GM12878 (cell line): ENCODE measurements around the gene CYBB.

Experiments
- EGR1 ChIP-seq, 2 experiments: IDR thresholded peaks; 1 replicate in 1 of 2; 2 replicates in 1 of 2; pipeline ENCODE4 v1.6.1; 2011 to 2012; ENCODE audit warnings: low read depth in 2 of 2, low read length in 2 of 2, borderline replicate concordance in 1 of 2, mild to moderate bottlenecking in 1 of 2, moderate library complexity in 1 of 2
- FOS ChIP-seq: IDR thresholded peaks from 3 replicates; pipeline ENCODE4 v1.6.1; 2011; ENCODE audit warnings: borderline replicate concordance; ENCODE audit not compliant: insufficient read length; ENCODE audit errors: extremely low read depth
- LARP7 ChIP-seq: fragments of 450-650 bp; IDR thresholded peaks from 2 replicates; pipeline ENCODE4 v1.6.1; 2017; ENCODE audit warnings: mild to moderate bottlenecking
- MTA3 ChIP-seq: IDR thresholded peaks from 2 replicates; pipeline ENCODE4 v1.6.1; 2012; ENCODE audit warnings: low read length, inconsistent platforms, borderline replicate concordance
- RFX5 ChIP-seq: IDR thresholded peaks from 2 replicates; pipeline ENCODE4 v1.6.1; 2011; ENCODE audit warnings: low read depth, low read length, improper control_type of control experiment
- ZZZ3 ChIP-seq: IDR thresholded peaks from 2 replicates; pipeline ENCODE4 v1.6.1; 2011; ENCODE audit warnings: low read depth; ENCODE audit not compliant: control insufficient read depth, insufficient read length
- TF ChIP-seq, protein P1 (sequence below): IDR thresholded peaks from 2 replicates; pipeline ENCODE4 v1.6.1; 2012; ENCODE audit warnings: low read depth, low read length, improper control_type of control experiment
- TF ChIP-seq, protein P2 (sequence below), 3 experiments: IDR thresholded peaks in 2 of 3; conservative IDR thresholded peaks in 1 of 3; 2 replicates each; pipeline ENCODE4 v1.5.1; 2011; ENCODE audit warnings: low read depth in 3 of 3, low read length in 3 of 3, mild to moderate bottlenecking in 3 of 3, control low read depth in 2 of 3, moderate library complexity in 2 of 3, inconsistent platforms in 1 of 3, mixed read lengths in 1 of 3; ENCODE audit not compliant: control insufficient read depth in 2 of 3, insufficient read depth in 1 of 3; ENCODE audit errors: extremely low read depth in 1 of 3

DNA sequence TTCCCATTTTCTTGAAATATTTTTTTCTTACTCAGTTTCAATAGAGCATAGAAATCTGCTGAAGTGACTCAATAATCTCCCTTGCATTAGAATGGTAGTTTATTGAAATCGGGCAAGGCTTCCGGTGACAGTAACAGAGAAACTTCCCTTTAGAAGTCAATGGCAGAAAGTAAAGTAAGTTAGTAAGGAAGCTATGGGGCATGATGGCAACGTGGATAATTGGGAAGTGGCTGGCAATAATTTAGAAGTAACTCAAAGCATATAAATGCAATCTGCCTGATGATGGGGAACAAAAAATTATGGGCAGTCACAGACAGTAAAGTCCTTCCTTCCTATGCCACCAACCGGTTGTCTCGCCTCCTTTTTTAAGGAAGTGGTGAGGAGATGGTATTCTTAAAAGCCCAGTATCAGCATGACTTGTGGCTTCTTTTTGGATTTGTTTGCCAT lies 7.6 kb downstream of the CYBB start:
- TF ChIP-seq, protein P1, sequence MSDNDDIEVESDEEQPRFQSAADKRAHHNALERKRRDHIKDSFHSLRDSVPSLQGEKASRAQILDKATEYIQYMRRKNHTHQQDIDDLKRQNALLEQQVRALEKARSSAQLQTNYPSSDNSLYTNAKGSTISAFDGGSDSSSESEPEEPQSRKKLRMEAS: no peak
- TF ChIP-seq, protein P2, sequence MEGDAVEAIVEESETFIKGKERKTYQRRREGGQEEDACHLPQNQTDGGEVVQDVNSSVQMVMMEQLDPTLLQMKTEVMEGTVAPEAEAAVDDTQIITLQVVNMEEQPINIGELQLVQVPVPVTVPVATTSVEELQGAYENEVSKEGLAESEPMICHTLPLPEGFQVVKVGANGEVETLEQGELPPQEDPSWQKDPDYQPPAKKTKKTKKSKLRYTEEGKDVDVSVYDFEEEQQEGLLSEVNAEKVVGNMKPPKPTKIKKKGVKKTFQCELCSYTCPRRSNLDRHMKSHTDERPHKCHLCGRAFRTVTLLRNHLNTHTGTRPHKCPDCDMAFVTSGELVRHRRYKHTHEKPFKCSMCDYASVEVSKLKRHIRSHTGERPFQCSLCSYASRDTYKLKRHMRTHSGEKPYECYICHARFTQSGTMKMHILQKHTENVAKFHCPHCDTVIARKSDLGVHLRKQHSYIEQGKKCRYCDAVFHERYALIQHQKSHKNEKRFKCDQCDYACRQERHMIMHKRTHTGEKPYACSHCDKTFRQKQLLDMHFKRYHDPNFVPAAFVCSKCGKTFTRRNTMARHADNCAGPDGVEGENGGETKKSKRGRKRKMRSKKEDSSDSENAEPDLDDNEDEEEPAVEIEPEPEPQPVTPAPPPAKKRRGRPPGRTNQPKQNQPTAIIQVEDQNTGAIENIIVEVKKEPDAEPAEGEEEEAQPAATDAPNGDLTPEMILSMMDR (IDR thresholded peaks at IDR 0.05 in 2 of 3, conservative IDR thresholded peaks at IDR 0.05 in 1 of 3; ENCODE audit: control insufficient read depth in 2 of 3, extremely low read depth in 1 of 3, insufficient read depth in 1 of 3, low read depth in 3 of 3, low read length in 3 of 3): no peak
- TF ChIP-seq MTA3: no peak
- TF ChIP-seq EGR1 (IDR thresholded peaks at IDR 0.05; ENCODE audit: borderline replicate concordance in 1 of 2, low read depth in 2 of 2, low read length in 2 of 2): no peak
- no peak for TF ChIP-seq LARP7
- TF ChIP-seq ZZZ3: no peak
- TF ChIP-seq FOS: no peak
- TF ChIP-seq RFX5: no peak
